K562 (cell line): ENCODE results near the gene CLEC19A. TPM values are rescaled to one million over a fixed set of nuclear protein-coding genes. Genes with fewer than 3 reads are reported as not detected.

ENCODE experiments used
- CAMTA2 ChIP-seq: fragments of 250-450 bp; sonication (Bioruptor Pico); conservative IDR thresholded peaks from 2 replicates; pipeline ENCODE4 v1.5.1; 2022
- ELK1 ChIP-seq: sonication (generic); formaldehyde crosslinking; IDR thresholded peaks from 2 replicates; pipeline ENCODE4 v1.8.1; 2022; ENCODE audit warnings: missing genetic modification reagents
- GABPA ChIP-seq: fragments of 200-800 bp; sonication (Bioruptor generic); conservative IDR thresholded peaks from 2 replicates; pipeline ENCODE4 v1.6.1; 2016; ENCODE audit warnings: low read depth, missing genetic modification characterization, missing compliant biosample characterization
- HEY1 ChIP-seq: fragments of 250-450 bp; sonication (Bioruptor Pico); IDR thresholded peaks from 2 replicates; pipeline ENCODE4 v1.5.0; 2020; ENCODE audit warnings: mild to moderate bottlenecking, moderate library complexity, borderline replicate concordance
- HOMEZ ChIP-seq: fragments of 250-450 bp; sonication (Bioruptor Pico); IDR thresholded peaks from 2 replicates; pipeline ENCODE4 v1.4.0; 2020; ENCODE audit warnings: mild to moderate bottlenecking, moderate library complexity
- MTA2 ChIP-seq: fragments of 450-650 bp; IDR thresholded peaks from 2 replicates; pipeline ENCODE4 v1.6.1; 2016; ENCODE audit warnings: low read depth
- NONO ChIP-seq, 2 experiments: fragments of 200-400 bp in 1 of 2; fragments of 450-650 bp in 1 of 2; formaldehyde crosslinking in 1 of 2; IDR thresholded peaks; 2 replicates each; pipeline ENCODE4 v1.6.1; 2017; ENCODE audit warnings: low read depth in 2 of 2, mild to moderate bottlenecking in 2 of 2, moderate library complexity in 2 of 2, low read length in 1 of 2
- NUFIP1 ChIP-seq: fragments of 450-650 bp; IDR thresholded peaks from 2 replicates; pipeline ENCODE4 v1.6.1; 2018; ENCODE audit not compliant: partially characterized antibody
- SIX5 ChIP-seq, 2 experiments: IDR thresholded peaks; 2 replicates each; pipeline ENCODE4 v1.6.1; 2011; ENCODE audit warnings: low read length in 2 of 2, borderline replicate concordance in 1 of 2, low read depth in 1 of 2, mild to moderate bottlenecking in 1 of 2, moderate library complexity in 1 of 2; ENCODE audit not compliant: insufficient read depth in 1 of 2
- SMAD4 ChIP-seq: fragments of 250-450 bp; sonication (Bioruptor Pico); conservative IDR thresholded peaks from 2 replicates; pipeline ENCODE4 v1.8.0; 2021; ENCODE audit warnings: inconsistent platforms, mild to moderate bottlenecking, moderate library complexity
- ZBED1 ChIP-seq: IDR thresholded peaks from 2 replicates; pipeline ENCODE4 v1.6.1; 2014
- ZBTB17 ChIP-seq: fragments of 450-650 bp; formaldehyde crosslinking; IDR thresholded peaks from 2 replicates; pipeline ENCODE4 v1.4.0; 2020; ENCODE audit warnings: mild to moderate bottlenecking
- ZNF143 ChIP-seq: sonication (generic); formaldehyde crosslinking; IDR thresholded peaks from 2 replicates; pipeline ENCODE4 v1.9.0; 2022; ENCODE audit warnings: mild to moderate bottlenecking, missing genetic modification reagents
- polyA plus RNA-seq, 8 experiments: library from polyadenylated mRNA; depleted of rRNA in 4 of 8; stranded (reverse) in 5 of 8; unstranded in 3 of 8; fragments of >200 nt; fragmentation: Nextera tagmentation in 2 of 8; fragmentation: Illumina TruSeq in 1 of 8; extraction: Ambion mirVana in 2 of 8; extraction: Trizol in 1 of 8; gene quantifications; 2 replicates each; pipeline versions ENCODE4 v1.2.1 to v1.2.3, GENCODE V29; 2011 to 2014; ENCODE audit warnings: inconsistent platforms in 1 of 8, missing spikeins in 1 of 8
- total RNA-seq, 7 experiments: library from RNA; depleted of rRNA in 6 of 7; stranded (reverse); fragments of >200 nt in 6 of 7; fragmentation: Illumina TruSeq in 2 of 7; extraction: Trizol in 2 of 7; gene quantifications; 2 replicates each; pipeline versions ENCODE4 v1.2.1 to v1.2.3, GENCODE V29; 2011 to 2021; ENCODE audit warnings: low replicate concordance in 1 of 7

CLEC19A gene
- total and polyA plus RNA-seq, 9 of the 15 experiments (the other 6 are each of a cell fraction or from before 2014, with no cell fraction given): not detected

- TF ChIP-seq ELK1 (CRISPR knock-in tag) (no peak), MTA2 (no peak), ZBED1 (peak; percentile 99), NUFIP1 (no peak), SIX5 (IDR thresholded peaks at IDR 0.05; ENCODE audit: borderline replicate concordance in 1 of 2, insufficient read depth in 1 of 2, low read depth in 1 of 2, low read length in 2 of 2) (no peak), NONO (IDR thresholded peaks at IDR 0.05; ENCODE audit: low read depth in 2 of 2, low read length in 1 of 2) (no peak), SMAD4 (CRISPR knock-in tag) (no peak), CAMTA2 (no peak), HEY1 (CRISPR knock-in tag) (no peak), ZNF143 (CRISPR knock-in tag) (no peak), ZBTB17 (CRISPR knock-in tag) (no peak), HOMEZ (no peak), GABPA (tag) (no peak)
Measured at GRCh38 chr16:19331794-19332193, 46.3 kb downstream of the CLEC19A start (continued).
